NCI-H524 treated with DMSO at 0.1 percent for 48 hours (cell line): ENCODE data around the gene SLC2A8.

Experiments used
- DNase-seq: peaks from one replicate; lab custom pipeline; 2025; lab: John Stamatoyannopoulos, UW

The SLC2A8 gene

DNA sequence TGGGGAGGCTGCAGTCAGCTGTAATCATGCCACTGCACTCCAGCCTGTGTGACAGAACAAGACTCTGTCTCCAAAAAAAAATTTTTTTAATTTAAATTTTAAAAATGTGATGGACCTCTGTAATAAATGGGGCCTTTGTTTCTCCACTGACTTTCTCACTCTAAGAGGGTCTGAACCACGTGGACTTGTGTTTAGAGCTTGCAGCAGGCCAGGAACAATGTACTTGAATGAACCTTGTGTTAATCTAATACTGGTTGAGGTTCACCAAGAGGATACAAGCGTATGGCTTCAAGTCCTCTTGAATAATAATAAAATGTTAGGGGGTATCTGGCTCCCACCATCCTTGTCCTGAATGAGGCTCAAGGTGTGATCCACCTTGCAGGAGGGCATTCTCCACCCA is 14.4 kb upstream of the SLC2A8 start:
- no peak for DNase-seq

DNA sequence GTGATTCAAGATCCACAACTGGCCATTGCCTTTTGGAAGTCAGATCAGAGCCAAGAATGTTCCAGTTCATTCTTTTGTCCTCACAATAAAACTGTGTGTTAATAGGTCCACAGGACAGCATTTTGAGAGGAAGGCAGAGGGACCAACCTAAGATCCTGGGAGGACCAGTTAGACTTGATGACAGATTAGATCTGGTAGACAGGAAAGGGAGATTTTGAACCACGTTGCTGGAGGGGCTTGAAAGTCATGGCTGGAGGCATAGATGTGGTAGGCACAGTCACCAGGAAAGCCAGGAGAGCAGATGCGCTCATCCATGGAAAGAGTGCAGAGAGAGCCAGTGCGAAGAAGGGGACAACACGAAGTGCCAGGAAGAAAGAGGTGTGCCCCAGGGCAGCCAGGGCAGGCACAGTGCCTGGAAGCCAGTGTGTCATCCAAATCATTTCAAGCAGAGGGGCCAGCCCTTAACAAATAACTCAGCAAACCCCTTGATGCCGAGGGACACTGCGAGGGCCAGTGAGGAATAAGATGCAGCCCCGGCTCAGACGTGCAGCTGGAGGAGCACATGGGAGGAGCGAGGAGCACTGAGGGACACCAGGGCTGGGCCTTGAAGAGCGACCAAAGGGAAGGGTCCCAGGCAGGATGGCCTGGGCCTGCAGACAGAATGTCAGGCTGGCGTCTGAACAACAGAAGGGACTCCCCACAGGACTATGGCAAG is 12.8 kb upstream of the SLC2A8 start:
- DNase-seq = no peak

DNA sequence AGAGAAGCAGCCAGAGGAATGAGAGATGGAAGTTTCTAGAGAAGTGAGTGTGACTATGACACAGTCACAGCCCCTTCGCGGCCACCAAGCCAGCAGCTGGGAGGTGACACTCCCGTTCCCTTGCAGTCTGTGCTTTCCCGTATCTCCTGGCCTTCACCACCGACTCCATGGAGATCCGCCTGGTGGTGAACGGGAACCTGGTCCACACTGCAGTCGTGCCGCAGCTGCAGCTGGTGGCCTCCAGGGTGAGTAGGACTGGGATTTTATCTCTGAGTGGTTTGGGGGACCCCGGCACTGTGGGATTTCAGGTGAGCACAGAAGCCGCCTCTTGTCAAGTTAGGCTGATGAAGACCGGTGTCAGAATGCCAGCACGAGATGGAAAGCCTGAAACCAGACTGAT is 12.1 kb upstream of the SLC2A8 start:
- no peak for DNase-seq

DNA sequence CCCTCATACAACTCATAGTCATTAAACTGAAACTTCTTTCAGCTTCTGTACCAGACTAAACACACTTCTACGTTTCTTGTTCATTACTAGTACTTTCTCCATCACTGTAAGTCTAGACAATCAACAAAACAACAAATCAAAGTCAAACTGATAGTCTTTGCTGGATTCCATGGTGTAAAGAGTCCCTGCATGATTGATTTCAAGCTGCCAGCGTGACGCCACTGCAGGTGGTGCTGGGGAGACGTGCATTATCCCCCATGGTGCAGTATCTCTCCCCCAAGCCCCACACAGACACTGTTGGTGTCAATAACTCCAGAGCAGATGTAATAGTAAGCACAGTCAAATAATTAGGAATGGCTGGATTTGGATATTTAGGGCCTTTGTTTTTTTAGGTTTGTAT is 10.7 kb upstream of the SLC2A8 start:
- DNase-seq = no peak

DNA sequence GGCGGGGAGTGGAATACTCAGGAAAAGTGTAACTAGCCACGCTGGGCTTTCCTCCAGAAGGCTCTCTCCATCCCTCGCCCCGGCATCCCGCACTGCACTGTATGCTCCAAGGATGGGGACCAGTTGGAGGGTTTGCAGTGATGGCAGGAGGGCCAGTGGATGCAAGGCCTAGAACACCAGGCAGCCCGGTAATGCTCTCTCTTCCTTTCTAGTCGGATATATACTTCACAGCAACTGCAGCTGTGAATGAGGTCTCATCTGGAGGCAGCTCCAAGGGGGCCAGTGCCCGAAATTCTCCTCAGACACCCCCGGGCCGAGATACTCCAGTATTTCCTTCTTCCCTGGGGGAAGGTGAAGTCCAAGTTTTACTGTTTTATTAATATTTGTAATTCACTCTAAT is 10.0 kb upstream of the SLC2A8 start:
- DNase-seq = no peak

DNA sequence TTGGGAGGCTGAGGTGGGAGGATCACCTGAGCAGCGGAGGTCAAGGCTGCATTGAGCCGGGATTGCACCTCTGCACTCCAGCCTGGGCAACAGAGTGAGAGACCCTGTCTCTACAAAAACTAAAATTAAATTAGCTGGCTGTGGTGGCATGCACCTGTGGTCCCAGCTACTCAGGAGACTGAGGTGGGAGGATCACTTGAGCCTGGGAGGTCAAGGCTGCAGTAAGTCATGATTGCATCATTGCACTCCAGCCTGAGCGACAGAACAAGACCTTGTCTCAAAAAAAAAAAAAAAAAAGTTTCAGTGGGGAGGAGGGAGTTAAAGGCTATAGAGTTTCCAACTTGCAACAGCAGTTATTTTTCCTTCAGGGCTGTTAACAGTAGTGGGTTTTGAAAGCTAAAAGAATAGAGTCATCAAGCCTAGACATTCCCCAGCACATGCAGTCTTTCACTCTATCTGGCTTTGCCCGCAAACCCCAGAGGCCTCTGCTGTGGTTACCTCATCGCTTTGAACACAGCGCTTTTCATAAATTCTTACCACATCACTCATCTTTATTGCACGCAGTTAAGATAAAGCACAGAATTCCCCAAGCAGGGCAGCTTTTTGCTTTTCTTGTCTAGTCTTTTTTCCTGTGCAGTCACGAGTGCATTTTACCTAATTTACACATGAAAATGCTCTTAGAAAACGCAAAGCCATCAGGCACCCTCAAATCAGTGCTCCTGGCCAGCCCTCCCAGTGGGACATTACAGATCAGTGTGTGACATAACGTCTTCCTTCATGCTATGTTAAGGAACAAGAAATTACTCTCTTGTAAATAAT is 8.7 kb upstream of the SLC2A8 start:
- DNase-seq = no peak

DNA sequence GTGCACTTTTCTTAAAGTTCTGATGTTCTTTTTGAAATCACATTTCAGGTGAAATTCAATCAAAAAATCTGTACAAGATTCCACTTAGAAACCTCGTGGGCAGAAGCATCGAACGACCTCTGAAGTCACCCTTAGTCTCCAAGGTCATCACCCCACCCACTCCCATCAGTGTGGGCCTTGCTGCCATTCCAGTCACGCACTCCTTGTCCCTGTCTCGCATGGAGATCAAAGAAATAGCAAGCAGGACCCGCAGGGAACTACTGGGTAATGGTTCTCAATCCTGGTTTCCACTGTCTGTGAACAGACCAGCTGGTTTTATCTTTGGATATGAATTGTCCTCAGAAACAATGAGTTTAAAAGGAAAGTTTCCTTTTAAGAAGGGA is 8.1 kb upstream of the SLC2A8 start:
- DNase-seq = no peak

DNA sequence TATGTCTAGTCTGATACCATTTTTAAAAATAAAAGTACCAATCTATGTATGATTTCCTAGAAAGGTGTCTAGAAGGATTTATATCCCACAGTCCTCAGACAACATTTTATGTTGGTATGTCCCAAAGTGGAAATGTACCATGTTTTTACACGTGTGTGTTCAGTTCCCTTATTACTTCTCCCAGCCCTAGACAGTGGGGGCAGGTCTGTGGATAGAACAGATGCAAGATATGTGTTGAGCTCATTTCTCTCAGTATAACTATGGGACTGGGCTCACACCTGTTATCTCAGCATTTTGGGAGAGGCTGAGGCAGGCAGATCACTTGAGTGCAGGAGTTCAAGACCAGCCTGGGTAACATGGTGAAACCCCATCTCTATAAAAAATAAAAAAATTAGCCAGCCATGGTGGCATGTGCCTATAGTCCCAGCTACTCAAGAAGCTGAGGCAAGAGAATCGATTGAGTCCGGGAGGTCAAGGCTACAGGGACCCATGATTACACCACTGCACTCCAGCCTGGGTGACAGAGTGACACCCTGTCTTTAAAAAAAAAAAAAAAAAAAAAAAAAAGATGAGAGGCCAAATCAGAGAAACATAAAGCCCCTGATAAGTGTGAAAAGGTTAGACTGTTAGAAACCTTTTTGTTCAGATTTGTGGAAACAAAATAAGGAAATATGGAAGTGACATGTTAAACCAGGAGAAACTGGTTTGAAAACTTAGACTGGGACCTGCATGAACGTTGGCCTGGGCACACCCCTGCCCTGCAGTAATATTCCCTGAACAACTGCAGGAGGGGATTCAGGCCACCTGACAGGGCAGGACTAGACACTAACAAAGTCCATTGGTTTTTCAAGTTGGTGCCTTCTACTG is 7.4 kb upstream of the SLC2A8 start:
- no peak for DNase-seq

DNA sequence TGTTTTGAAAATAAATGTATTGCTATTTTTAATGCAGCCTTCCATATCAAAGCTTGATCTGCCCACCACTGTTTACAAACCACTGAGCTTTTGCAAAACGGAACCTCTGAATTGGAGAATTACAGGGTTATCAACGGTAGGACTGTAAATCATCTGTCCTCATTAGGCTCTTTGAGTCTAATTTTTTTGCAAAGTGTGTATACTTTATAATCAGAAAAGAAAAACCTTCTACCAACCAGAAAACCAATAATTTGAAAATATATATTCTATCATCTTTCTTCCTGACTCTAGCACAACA is 6.8 kb upstream of the SLC2A8 start:
- DNase-seq = no peak

DNA sequence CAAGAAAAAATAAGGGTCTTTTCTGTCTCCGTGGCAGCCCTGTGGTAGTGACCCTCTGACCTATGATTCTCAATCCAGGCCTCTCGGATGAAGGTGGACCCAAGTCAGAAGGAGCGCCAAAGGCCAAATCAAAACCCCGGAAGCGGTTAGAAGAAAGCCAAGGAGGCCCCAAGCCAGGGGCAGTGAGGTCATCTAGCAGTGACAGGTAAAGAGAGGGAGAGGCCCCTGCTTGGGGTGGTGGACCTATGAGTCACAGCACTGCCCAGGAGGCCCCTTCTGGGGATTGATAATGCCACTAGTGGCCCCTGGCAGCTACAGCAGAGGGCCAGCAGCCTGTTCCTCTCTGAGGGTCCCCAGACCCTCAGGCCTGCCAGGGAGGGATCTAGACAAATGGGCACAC is 6.4 kb upstream of the SLC2A8 start:
- DNase-seq = no peak

DNA sequence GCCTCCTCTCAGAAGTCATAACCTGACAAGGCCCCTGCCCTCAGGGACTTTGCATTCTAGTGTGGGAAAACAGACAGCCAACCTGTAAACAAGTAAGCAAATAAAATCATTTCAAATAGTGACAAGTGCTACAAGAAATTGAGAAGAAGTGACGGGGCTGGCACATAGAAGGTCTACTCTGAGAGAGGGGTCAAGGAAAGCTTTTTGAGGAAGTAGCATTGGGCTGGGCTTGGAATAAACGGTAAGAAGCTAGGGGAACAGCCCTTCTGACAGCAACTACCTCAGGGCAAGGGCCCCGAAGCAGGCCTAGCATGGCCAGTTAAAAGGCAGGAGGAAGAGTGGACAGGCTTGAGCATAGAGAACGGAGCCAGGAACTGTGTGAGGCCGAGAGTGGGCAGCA is 4.8 kb upstream of the SLC2A8 start:
- no peak for DNase-seq

DNA sequence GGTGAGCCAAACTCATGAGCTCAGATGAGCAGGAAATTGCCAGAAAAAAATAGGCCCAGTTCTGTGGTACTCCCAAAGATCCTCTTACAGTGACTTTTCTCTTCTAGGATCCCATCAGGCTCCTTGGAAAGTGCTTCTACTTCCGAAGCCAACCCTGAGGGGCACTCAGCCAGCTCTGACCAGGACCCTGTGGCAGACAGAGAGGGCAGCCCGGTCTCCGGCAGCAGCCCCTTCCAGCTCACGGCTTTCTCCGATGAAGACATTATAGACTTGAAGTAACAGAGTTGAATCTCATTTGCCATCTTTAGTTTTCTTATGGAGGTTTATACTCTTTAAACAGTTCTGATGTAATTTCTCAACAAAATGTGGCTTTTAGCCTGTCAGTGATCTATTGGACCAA is 4.0 kb upstream of the SLC2A8 start:
- no peak for DNase-seq

DNA sequence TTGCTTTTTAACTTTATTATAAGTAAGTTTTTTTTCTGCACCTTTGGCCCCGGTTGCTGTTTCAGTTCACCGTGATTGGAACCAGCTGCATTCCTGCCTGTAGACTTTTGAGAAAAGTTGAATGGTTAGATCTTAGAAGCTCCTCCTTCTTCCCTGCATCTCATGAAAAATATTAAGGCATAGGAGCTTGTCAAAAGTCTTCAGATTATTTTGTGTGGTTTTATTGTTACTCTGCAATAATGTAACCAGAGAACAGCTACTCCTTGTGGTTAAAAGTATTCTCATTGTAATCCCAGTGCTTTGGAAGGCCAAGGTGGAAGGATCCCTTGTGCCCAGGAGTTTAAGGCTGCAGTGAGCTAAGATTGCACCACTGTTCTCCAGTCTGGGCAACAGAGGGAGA is 3.3 kb upstream of the SLC2A8 start:
- no peak for DNase-seq

DNA sequence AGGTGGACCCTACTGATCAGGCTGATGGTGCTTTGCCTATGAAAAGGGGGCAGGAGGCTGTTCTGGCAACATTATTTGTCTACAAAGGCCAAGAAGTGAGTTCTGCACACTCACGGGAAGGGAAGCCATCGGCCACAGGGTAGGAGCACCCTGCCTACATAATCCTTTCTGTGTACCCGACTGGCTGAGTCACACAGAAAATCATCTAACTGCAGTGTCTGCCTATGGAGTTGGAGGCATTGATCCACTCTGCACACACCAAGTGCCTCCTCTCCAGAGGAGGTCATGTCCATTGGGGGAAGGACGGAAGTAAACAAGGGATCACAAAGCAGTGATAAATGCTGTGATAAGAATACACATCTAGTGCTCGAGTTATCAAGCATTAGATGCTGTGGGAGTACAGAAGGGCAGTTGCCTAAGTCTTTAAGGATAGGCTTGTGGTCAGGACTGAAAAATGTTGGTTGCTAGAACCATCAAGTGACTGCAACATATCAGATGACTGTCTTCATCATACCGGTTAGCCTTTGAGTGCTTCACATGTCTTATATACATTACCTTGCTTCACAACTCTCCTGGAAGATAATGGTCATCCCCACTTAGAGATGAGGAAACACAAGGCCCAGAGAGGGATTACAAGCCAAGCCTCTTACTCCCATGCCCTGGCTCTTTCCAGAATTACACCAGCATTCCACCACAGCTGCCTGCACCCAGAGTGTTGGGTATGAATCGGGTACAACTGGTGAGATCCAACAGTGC is 1.3 kb upstream of the SLC2A8 start:
- no peak for DNase-seq

DNA sequence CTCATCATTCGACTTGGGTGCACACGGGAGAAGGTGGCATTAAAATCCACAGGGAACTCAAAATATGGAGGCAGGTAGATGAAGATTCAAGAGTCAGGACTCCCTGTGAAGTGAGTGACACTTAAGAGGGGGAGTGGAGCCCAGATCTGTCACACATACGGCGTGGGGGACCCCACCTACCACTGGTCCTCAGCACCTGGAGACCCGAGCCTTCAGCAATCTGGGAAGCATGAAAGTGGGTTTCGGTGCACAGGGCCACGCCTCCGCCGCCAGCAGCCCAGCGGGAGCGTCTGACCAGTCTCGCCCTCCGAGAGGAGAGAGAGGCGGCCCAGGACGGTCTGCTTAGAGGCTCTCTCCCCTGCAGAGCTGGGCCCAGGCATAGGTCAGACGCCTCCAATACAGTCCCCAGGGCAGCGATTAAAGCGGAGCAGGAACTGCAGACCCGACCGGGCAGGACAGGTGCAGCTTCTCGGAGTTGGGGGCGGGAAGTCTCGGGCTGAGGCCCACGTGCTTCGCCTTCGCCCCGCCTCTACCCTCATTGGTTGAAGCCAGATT is 639 bp upstream of the SLC2A8 start:
- DNase-seq = no peak

DNA sequence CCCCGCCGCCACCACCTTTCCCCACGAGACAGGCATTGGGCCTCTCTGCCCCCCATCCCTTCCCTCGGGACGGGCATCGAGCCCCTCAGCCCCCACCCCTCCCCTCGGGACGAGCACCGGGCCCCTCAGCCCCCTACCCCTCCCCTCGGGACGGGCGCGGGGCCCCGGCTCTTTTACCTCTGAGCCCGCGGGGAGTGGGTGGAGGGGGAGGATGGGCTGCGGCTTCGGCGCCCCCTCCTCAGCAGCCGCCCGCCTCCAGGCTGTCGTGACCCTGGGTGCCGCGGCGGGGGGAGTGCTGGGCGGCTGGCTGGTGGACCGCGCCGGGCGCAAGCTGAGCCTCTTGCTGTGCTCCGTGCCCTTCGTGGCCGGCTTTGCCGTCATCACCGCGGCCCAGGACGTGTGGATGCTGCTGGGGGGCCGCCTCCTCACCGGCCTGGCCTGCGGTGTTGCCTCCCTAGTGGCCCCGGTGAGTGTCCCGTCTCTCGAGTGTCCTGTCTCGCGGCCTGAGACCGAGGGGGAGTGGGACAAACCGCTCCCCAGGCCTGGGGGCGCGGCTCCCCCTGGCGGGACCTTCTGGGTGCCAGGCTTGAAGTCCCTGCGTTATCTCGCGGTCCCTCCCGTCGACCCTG is 791 bp downstream of the SLC2A8 start:
- DNase-seq = no peak

DNA sequence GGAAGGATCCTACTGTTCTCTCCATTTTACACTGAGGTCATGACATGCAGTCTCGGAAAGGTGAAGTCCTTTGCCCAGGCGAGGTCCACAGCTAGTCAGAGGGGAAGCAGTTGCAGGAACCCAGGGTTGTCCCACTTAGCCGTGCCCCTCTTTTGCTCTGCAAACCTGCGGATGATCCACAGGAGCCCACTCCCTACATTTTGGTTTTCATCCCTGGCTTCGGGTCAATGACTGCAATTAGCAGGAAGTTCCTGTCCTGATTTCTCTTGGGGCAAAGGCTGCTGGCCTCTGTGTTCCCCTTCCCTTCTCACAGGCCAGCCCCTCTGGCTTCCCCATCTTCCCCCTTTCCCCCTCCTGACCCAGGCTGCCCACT is 1.3 kb downstream of the SLC2A8 start:
- DNase-seq = no peak

DNA sequence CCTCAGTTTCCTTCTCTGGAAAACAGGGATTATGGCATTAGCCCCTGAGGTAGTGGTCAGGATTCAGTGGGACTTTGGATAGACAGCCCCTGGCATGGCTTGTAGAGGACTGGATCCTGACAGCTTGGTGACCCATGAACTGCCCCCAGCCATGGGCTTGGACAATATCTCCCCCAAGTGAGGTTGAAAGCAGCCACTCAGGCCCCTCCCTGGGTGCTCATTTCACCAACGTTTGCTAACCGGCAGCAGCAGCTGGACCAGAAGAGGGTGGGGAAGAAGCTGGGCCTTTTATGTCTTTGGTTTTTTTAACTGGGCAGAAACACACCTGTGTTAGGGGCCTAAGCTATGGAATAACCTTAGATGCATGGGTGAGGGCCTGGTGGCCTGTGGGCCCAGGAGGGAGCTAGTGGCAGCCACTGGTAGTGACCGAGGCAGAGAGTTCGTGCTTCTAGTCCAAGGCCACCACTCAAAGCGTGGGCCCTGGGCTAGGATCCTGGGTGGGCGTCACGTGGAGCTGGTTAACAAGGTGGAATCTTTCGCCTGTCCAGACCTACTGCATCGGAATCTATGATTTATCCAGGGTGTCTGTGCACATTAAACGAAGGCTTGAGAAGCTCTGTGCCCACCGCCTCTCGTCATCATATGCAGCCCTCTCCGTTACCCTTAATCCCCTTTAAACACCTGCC is 1.9 kb downstream of the SLC2A8 start:
- no peak for DNase-seq

DNA sequence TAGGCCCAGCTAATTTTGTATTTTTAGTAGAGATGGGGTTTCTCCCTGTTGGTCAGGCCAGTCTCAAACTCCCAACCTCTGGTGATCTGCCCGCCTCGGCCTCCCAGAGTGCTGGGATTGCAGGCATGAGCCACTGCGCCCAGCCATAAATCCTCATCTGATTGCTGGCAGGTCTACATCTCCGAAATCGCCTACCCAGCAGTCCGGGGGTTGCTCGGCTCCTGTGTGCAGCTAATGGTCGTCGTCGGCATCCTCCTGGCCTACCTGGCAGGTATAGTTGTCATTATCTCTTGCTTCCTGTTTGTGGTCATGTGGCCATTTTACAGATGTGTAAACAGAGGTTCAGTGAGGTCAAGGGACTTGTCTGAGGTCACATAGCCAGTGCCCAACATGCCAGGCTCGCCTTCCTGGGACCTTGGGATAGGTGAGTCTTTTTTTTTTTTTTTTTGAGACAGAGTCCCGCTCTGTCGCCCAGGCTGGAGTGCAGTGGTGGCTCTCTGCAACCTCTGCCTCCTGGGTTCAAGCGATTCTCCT is 2.8 kb downstream of the SLC2A8 start:
- DNase-seq = no peak

DNA sequence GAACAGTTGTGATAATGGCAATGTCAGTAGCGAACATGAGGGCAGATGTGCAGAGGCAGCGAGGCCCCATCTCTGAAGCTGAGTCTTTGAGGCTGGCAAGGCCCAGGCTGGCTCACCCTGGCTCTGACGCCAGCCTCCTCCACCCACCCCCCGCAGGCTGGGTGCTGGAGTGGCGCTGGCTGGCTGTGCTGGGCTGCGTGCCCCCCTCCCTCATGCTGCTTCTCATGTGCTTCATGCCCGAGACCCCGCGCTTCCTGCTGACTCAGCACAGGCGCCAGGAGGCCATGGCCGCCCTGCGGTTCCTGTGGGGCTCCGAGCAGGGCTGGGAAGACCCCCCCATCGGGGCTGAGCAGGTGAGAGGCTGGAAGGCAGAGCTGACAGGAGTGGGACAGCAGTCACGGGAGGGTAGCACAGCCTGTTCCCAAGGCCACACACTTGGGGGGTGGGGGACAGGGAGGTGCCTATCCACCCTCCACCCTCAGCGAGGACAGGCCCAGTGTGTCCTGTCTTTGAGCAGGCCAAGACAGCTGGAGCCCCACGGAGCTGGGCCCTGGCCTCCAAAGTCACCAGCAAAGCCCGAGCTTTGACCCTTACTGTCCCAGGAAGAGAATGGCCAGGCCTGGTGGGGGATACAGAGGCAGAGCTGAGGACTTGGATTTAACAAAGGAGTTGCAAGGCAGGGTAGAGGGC is 5.6 kb downstream of the SLC2A8 start:
- DNase-seq = no peak
